ENCODE measurements around the gene THAP4. TPM values are rescaled to one million over a fixed set of nuclear protein-coding genes. Genes with fewer than 3 reads are reported as not detected.
A peak's percentile ranks its signal among the peaks of the same experiment; 100 is the strongest.

Gene THAP4
- total RNA-seq, 2 donors from 2014 or later, result 42.2 to 45.8 TPM

- H3K36me3 Mint-ChIP-seq, result peaks cover 12 to 13% of the 10 kb centered on the region in 2 donors
- ATAC-seq, result peak in 1 of 2 donors; percentile 39
- no peak for DNase-seq (ENCODE audit: low spot score in 2 of 2)
- no peak within 1 kb of the TSS for H3K27ac Mint-ChIP-seq
- H3K9me3 Mint-ChIP-seq, result peaks cover 9 to 10% of the 10 kb centered on the region in 2 donors
These were observed 78.2 kb downstream of the THAP4 start, which contains the start of gene BOK for GRCh38 chr2:241558532-241559322. TSS of gene BOK (plus strand) at chr2:241558745. CDS start at chr2:241559484, 739 bp downstream.

GRCh38 chr2:241556746-241557145 lies 80.2 kb downstream of the THAP4 start:
- H3K27ac Mint-ChIP-seq, result no peak overlapping the region
- ATAC-seq (no peak), DNase-seq (ENCODE audit: low spot score in 2 of 2) (no peak)
- H3K9me3 Mint-ChIP-seq, result peaks cover 9 to 10% of the 10 kb centered on the region in 2 donors
- peaks cover 12 to 13% of the 10 kb centered on the region in 2 donors for H3K36me3 Mint-ChIP-seq

- ATAC-seq (no peak), DNase-seq (ENCODE audit: low spot score in 2 of 2) (no peak)
- Mint-ChIP-seq H3K36me3 (peaks cover 12 to 13% of the 10 kb centered on the region in 2 donors), H3K9me3 (peaks cover 9 to 10% of the 10 kb centered on the region in 2 donors), H3K27ac (no peak overlapping the region)
These were observed 81.2 kb downstream of the THAP4 start for GRCh38 chr2:241555711-241556110.

- Mint-ChIP-seq H3K36me3 (peaks cover 12 to 13% of the 10 kb centered on the region in 2 donors), H3K27ac (no peak overlapping the region), H3K9me3 (peaks cover 9 to 10% of the 10 kb centered on the region in 2 donors)
- ATAC-seq (no peak), DNase-seq (ENCODE audit: low spot score in 2 of 2) (no peak)
These were observed 82.2 kb downstream of the THAP4 start for GRCh38 chr2:241554610-241555322.

DNA sequence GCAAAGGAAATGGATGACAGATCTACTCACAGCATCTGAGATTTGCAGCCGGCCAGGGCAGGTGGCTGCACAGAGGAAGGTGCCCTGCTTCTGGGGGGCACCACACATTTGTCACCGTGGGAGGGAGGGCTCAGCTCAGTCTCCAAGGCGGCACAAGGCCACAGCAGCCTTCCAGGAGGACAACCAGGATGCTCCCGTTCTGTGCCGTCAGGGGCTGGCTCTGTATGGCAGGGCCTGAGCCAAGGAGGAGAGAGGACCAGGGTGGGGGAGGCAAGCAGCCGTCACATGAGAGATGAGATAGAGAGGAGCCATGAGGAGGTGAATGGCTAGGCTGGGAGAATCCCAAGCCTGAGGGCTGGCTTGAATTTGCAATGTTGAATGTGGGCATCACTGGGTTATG lies 83.0 kb downstream of the THAP4 start:
- peaks cover 9 to 10% of the 10 kb centered on the region in 2 donors for H3K9me3 Mint-ChIP-seq
- DNase-seq (ENCODE audit: low spot score in 2 of 2) (no peak), ATAC-seq (no peak)
- peaks cover 12 to 13% of the 10 kb centered on the region in 2 donors for H3K36me3 Mint-ChIP-seq
- no peak overlapping the region for H3K27ac Mint-ChIP-seq

- DNase-seq (ENCODE audit: low spot score in 2 of 2) (no peak), ATAC-seq (no peak)
- Mint-ChIP-seq H3K36me3 (peaks cover 12 to 13% of the 10 kb centered on the region in 2 donors), H3K9me3 (peaks cover 9 to 10% of the 10 kb centered on the region in 2 donors), H3K27ac (no peak overlapping the region)
These were observed 83.5 kb downstream of the THAP4 start for GRCh38 chr2:241553512-241553830.

GRCh38 chr2:241551998-241552737 lies 84.8 kb downstream of the THAP4 start:
- H3K9me3 Mint-ChIP-seq, result no peaks in the 10 kb centered on the region
- DNase-seq (ENCODE audit: low spot score in 2 of 2) (no peak), ATAC-seq (no peak)
- no peak overlapping the region for H3K27ac Mint-ChIP-seq
- peaks cover 0 to under 1% of the 10 kb centered on the region in 2 donors for H3K36me3 Mint-ChIP-seq

DNA sequence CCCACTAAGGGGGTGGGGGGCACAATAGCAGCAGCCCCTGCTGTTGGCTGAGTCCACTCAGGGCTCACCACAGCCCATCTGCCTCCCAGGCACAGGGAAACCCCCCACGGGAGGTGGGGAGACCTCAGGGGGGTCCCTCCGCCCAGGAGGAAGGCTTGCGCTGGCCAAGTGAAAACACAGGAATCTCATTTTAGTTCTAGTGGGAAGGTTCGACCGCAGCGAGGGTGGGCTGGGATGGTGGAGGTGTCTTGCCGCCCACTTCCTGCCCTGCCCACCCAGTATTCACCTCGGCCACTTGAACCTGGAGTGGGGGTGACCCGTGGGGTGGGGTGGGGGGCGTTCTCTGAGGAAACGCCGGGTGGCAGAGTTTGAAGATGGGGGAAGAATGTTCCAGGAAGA lies 85.4 kb downstream of the THAP4 start:
- H3K27ac Mint-ChIP-seq, result no peak overlapping the region
- no peak for ATAC-seq
- no peaks in the 10 kb centered on the region for H3K36me3 Mint-ChIP-seq
- H3K9me3 Mint-ChIP-seq, result no peaks in the 10 kb centered on the region
- no peak for DNase-seq (ENCODE audit: low spot score in 2 of 2)

DNA sequence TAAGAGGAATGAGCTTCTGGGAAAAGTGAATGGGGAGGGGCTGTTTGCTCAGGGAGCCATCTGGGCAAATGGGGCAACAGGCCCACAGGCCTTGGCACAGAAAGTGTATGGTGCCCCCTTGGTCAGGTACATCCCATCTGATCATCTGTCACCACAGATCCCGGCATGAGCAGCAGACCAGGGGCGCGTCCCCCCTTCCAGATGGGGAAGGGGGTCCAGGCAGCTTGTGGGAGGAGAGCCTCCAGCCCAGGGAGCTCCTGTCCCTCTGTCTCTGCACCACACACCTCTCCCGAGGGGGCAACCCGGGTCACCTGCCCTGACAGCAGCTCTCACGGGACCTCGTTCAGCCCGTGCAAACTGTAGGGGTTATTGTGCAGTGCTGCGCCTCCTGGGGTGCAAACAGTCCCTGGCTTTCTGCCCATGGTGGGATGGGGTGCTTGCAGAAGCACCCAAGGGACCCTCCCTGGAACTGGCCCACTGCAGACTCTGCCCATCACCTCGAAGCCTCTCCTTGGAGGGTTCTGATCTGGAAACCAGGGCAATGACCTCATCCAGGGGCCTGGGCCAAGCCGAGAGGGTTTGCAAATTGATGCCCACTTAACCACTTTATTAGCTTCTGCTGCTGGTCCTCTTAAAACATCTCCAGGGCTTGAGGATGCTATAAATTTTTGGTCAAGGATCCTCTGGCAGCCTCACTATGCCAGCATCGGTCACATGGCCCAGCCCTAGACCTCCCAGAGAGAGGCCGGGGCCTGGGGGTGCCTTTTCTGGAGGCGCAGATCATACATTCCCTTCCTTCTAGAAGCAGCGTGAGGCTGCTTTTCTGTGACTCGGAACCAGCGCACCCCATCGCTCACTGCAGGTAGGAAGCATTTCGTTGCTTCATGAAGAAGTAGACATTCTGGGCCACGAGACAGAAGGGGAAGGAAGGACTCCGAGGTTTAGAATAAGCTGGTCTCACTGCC lies 86.1 kb downstream of the THAP4 start:
- ATAC-seq (no peak), DNase-seq (ENCODE audit: low spot score in 2 of 2) (no peak)
- Mint-ChIP-seq H3K9me3 (no peaks in the 10 kb centered on the region), H3K36me3 (no peaks in the 10 kb centered on the region), H3K27ac (no peak overlapping the region)

GRCh38 chr2:241548451-241548835 lies 88.5 kb downstream of the THAP4 start:
- ATAC-seq, result no peak
- H3K9me3 Mint-ChIP-seq, result no peaks in the 10 kb centered on the region
- no peak overlapping the region for H3K27ac Mint-ChIP-seq
- H3K36me3 Mint-ChIP-seq, result no peaks in the 10 kb centered on the region
- DNase-seq (ENCODE audit: low spot score in 2 of 2), result no peak

DNA sequence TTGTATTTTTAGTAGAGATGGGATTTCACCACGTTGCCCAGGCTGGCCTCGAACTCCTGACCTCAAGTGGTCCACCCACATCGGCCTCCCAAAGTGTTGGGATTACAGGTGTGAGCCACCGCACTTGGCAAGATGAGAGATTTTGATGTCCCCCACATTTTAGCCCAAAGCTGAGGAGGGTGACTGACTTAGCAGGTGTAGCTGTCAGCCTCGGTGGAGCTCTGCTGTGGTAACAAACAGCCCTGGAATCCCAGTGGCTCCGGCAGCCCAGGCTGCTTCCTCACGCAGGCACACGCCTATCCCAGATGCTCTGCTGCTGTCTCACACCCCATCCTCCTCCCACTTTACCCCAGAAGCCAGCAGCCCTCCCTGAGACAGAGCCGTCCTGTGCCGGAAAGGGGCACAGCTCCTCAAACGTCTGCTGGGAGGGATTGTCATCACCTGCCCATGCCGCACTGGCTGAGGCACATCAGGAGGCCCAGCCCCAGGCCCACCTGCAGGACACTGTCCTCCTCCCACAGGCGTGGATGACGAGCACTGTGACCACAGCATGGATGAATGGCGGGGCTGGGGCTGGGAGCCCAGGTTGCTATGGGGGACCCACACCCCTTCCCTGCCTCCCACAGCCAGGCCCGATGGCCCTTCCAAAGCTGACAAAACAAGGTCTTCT lies 89.0 kb downstream of the THAP4 start:
- DNase-seq (ENCODE audit: low spot score in 2 of 2) (no peak), ATAC-seq (no peak)
- Mint-ChIP-seq H3K36me3 (no peaks in the 10 kb centered on the region), H3K9me3 (no peaks in the 10 kb centered on the region), H3K27ac (no peak overlapping the region)

DNA sequence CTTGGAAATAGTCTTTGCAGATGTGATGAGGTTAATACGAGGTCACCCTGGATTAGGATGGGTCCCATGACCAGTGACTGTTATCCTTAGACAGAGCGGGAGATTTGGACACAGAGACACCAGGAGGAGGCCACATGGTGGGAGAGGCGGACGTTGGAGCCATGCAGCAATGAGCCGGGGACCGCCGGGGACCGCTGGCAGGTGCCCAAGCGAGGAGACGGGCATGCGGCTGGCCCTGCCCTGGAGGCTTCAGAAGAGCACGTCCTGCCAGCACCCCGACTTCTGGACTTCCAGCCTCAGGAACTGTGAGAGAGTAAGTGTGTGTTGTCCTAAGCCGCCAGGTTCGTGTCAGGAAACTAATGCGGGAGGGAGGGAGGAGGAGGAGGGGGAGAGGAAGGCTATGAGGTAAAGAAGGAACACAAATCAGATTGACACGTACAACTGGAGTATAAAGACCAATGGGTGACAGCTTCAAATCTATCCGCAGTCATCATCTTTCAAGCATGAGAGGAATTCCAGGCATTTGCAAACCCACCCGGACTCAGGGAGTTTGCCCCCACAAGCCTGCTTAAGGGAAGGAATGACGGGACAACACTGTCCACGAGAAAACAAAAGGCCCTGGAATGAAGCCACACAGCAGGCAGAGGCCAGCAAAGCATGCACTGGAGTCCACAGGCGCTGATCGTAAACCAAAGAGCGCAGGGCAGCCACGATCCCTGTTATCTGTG lies 90.0 kb downstream of the THAP4 start:
- H3K9me3 Mint-ChIP-seq, result no peaks in the 10 kb centered on the region
- H3K27ac Mint-ChIP-seq, result no peak overlapping the region
- ATAC-seq (no peak), DNase-seq (ENCODE audit: low spot score in 2 of 2) (no peak)
- H3K36me3 Mint-ChIP-seq, result no peaks in the 10 kb centered on the region

GRCh38 chr2:241545523-241546473 lies 91.2 kb downstream of the THAP4 start:
- no peaks in the 10 kb centered on the region for H3K9me3 Mint-ChIP-seq
- no peaks in the 10 kb centered on the region for H3K36me3 Mint-ChIP-seq
- H3K27ac Mint-ChIP-seq, result no peak overlapping the region
- no peak for ATAC-seq
- DNase-seq (ENCODE audit: low spot score in 2 of 2), result no peak

GRCh38 chr2:241545106-241545505 lies 91.9 kb downstream of the THAP4 start:
- DNase-seq (ENCODE audit: low spot score in 2 of 2), result no peak
- no peak for ATAC-seq
- H3K36me3 Mint-ChIP-seq, result no peaks in the 10 kb centered on the region
- H3K27ac Mint-ChIP-seq, result no peak overlapping the region
- no peaks in the 10 kb centered on the region for H3K9me3 Mint-ChIP-seq

Data from activated naive CD4-positive, alpha-beta T cell treated with anti-CD3 and anti-CD28 coated beads, Interleukin-2, amount 50 U/mL, for 72 hours (primary cell).